Keratinocyte (primary cell): Measurements from ENCODE around the gene MANF. TPM values are rescaled to one million over a fixed set of nuclear protein-coding genes. Genes with fewer than 3 reads are reported as not detected.

ENCODE experiments used
- DNase-seq: peaks from one replicate; pipeline ENCODE4 v3.0.0-alpha.2; 2011; ENCODE audit warnings: low read depth, missing footprints, low spot score
- FAIRE-seq: peaks from 2 replicates; lab custom pipeline; 2011; peaks lifted over from hg19 to GRCh38; lab: Jason Lieb, UNC
- H2AFZ ChIP-seq: 2 replicates; pipeline ENCODE4 v1.6.0; 2012; ENCODE audit warnings: low read length, control low read depth, inconsistent platforms; ENCODE audit not compliant: control insufficient read depth
- H3K27ac ChIP-seq: 2 replicates; pipeline ENCODE4 v1.5.1; 2011; ENCODE audit warnings: low read length; ENCODE audit not compliant: control insufficient read depth, insufficient read depth
- H3K27me3 ChIP-seq: 3 replicates; pipeline ENCODE4 v1.6.0; 2011; ENCODE audit warnings: low read length; ENCODE audit not compliant: control insufficient read depth, insufficient read depth; ENCODE audit errors: extremely low read depth
- H3K36me3 ChIP-seq, 2 experiments: 2 replicates in 1 of 2; 3 replicates in 1 of 2; pipeline ENCODE4 v1.5.1; 2011; ENCODE audit warnings: low read length in 2 of 2, mild to moderate bottlenecking in 1 of 2; ENCODE audit not compliant: control insufficient read depth in 2 of 2, insufficient read depth in 2 of 2; ENCODE audit errors: extremely low read depth in 1 of 2
- H3K4me1 ChIP-seq: 3 replicates; pipeline ENCODE4 v1.5.1; 2011; ENCODE audit warnings: low read length; ENCODE audit not compliant: control insufficient read depth, insufficient read depth; ENCODE audit errors: extremely low read depth
- H3K4me2 ChIP-seq: 3 replicates; pipeline ENCODE4 v1.6.0; 2011; ENCODE audit warnings: low read depth, low read length; ENCODE audit not compliant: control insufficient read depth, insufficient read depth; ENCODE audit errors: extremely low read depth
- H3K4me3 ChIP-seq, 3 experiments: fragments of 200-600 bp in 1 of 3; sonication (generic) in 1 of 3; 2 replicates in 2 of 3; 3 replicates in 1 of 3; pipeline ENCODE4 v1.5.1; 2011 to 2016; ENCODE audit warnings: low read length in 3 of 3, mild to moderate bottlenecking in 3 of 3, control low read depth in 2 of 3, inconsistent platforms in 1 of 3, low read depth in 1 of 3, mixed read lengths in 1 of 3, mixed run types in 1 of 3, moderate library complexity in 1 of 3; ENCODE audit not compliant: control insufficient read depth in 2 of 3, insufficient read depth in 2 of 3; ENCODE audit errors: extremely low read depth in 1 of 3
- H3K79me2 ChIP-seq: 2 replicates; pipeline ENCODE4 v1.6.0; 2012; ENCODE audit warnings: low read length; ENCODE audit not compliant: control insufficient read depth, insufficient read depth
- H3K9ac ChIP-seq: 3 replicates; pipeline ENCODE4 v1.6.0; 2011; ENCODE audit warnings: low read length; ENCODE audit not compliant: control insufficient read depth, insufficient read depth; ENCODE audit errors: extremely low read depth
- H3K9me1 ChIP-seq: 3 replicates; pipeline ENCODE4 v1.6.0; 2011; ENCODE audit warnings: low read length; ENCODE audit not compliant: control insufficient read depth, insufficient read depth; ENCODE audit errors: extremely low read depth
- H3K9me3 ChIP-seq: 2 replicates; pipeline ENCODE4 v1.5.1; 2012; ENCODE audit warnings: low read depth, low read length; ENCODE audit not compliant: control insufficient read depth
- H4K20me1 ChIP-seq: 3 replicates; pipeline ENCODE4 v1.6.0; 2011; ENCODE audit warnings: low read length; ENCODE audit not compliant: control insufficient read depth, insufficient read depth; ENCODE audit errors: extremely low read depth
- CTCF ChIP-seq, 3 experiments: IDR thresholded peaks in 1 of 3; conservative IDR thresholded peaks in 1 of 3; optimal IDR thresholded peaks in 1 of 3; 2 replicates in 2 of 3; 3 replicates in 1 of 3; pipeline versions ENCODE3 to v1.5.1; 2011; ENCODE audit warnings: low read length in 3 of 3, mild to moderate bottlenecking in 3 of 3, moderate library complexity in 2 of 3, control low read depth in 1 of 3, inconsistent platforms in 1 of 3; ENCODE audit not compliant: insufficient read depth in 2 of 3; ENCODE audit errors: extremely low read depth in 1 of 3
- EZH2 ChIP-seq: IDR thresholded peaks from one replicate; pipeline ENCODE4 v1.6.1; 2012; ENCODE audit warnings: inconsistent platforms, mild to moderate bottlenecking, low read length, moderate library complexity
- dilution Hi-C: fragments of 300-500 bp; cut with MboI; formaldehyde crosslinking; loops from one replicate; pipeline ENCODE4 v1.7.0; 2020; ENCODE audit warnings: low sequenced_read_pairs; ENCODE audit not compliant: extremely low pct_ligation_motif_present
- polyA plus RNA-seq, 5 experiments: library from polyadenylated mRNA; depleted of rRNA in 3 of 5; stranded (reverse) in 3 of 5; stranded (forward) in 1 of 5; unstranded in 1 of 5; fragments of >200 nt; gene quantifications; 1 replicate in 1 of 5; 2 replicates in 3 of 5; 3 replicates in 1 of 5; pipeline versions ENCODE4 v1.2.1 to v1.2.3, GENCODE V29; 2011 to 2012; ENCODE audit warnings: missing spikeins in 2 of 5, low read depth in 1 of 5, low replicate concordance in 1 of 5

The MANF gene
- polyA plus RNA-seq, 1 donor (not counting 4 experiments of a cell fraction or from before 2014, with no cell fraction given): 143 TPM

GRCh38 chr3:51353131-51353530 lies 32.0 kb upstream of the MANF start:
- Histone ChIP-seq H3K27me3 (no peaks in the 10 kb centered on the region), H3K4me3 (no peak overlapping the region), H3K9ac (no peak overlapping the region), H3K4me1 (peaks cover 16% of the 10 kb centered on the region), H3K9me1 (no peaks in the 10 kb centered on the region), H3K4me2 (no peak overlapping the region), H3K9me3 (no peaks in the 10 kb centered on the region), H3K36me3 (no peaks in the 10 kb centered on the region), H2AFZ (no peak overlapping the region), H3K27ac (no peak overlapping the region), H3K79me2 (no peaks in the 10 kb centered on the region), H4K20me1 (no peaks in the 10 kb centered on the region)
- DNase-seq: no peak
- FAIRE-seq: no peak
- dilution Hi-C loops: loop anchor here (25.0 kb wide), 1 partner anchor 241 kb away; no protein-coding TSS in a partner anchor
- no peak for TF ChIP-seq CTCF (optimal IDR thresholded peaks at IDR 0.05 in 1 of 3, IDR thresholded peaks at IDR 0.05 in 1 of 3, conservative IDR thresholded peaks at IDR 0.05 in 1 of 3; ENCODE audit: extremely low read depth in 1 of 3, insufficient read depth in 2 of 3, low read length in 3 of 3)
- TF ChIP-seq EZH2: no peak

GRCh38 chr3:51353691-51354090 lies 31.4 kb upstream of the MANF start:
- H3K27me3 ChIP-seq: no peaks in the 10 kb centered on the region
- peaks cover 16% of the 10 kb centered on the region for H3K4me1 ChIP-seq
- FAIRE-seq (no peak), DNase-seq (no peak)
- H3K9me3 ChIP-seq: no peaks in the 10 kb centered on the region
- dilution Hi-C loops: loop anchor here (25.0 kb wide), 1 partner anchor 241 kb away; no protein-coding TSS in a partner anchor
- no peak overlapping the region for H3K27ac ChIP-seq
- H3K9me1 ChIP-seq: no peaks in the 10 kb centered on the region
- H4K20me1 ChIP-seq: no peaks in the 10 kb centered on the region
- H3K4me3 ChIP-seq: no peak overlapping the region
- TF ChIP-seq CTCF (optimal IDR thresholded peaks at IDR 0.05 in 1 of 3, IDR thresholded peaks at IDR 0.05 in 1 of 3, conservative IDR thresholded peaks at IDR 0.05 in 1 of 3; ENCODE audit: extremely low read depth in 1 of 3, insufficient read depth in 2 of 3, low read length in 3 of 3): no peak
- no peak for TF ChIP-seq EZH2
- H2AFZ ChIP-seq: no peak overlapping the region
- no peak overlapping the region for H3K9ac ChIP-seq
- H3K36me3 ChIP-seq: no peaks in the 10 kb centered on the region
- H3K4me2 ChIP-seq: no peak overlapping the region
- H3K79me2 ChIP-seq: no peaks in the 10 kb centered on the region
